T-helper 1 cell treated with Interleukin-12 subunit alpha and Interleukin-12 subunit beta and Interleukin-4 antibody, amounts not matched to agents 30 μg/mL and 1 μg/mL, for 36 hours (primary cell): ENCODE results near the gene EMILIN1.

Source experiments
- H3K27ac Mint-ChIP-seq: one replicate; pipeline ENCODE4 v1.8.0; 2021; ENCODE audit warnings: mild to moderate bottlenecking, mixed read lengths
- H3K27me3 Mint-ChIP-seq: one replicate; pipeline ENCODE4 v1.8.0; 2021; ENCODE audit warnings: low read depth, mixed read lengths
- H3K36me3 Mint-ChIP-seq: one replicate; pipeline ENCODE4 v1.8.0; 2021; ENCODE audit warnings: low read depth, mixed read lengths
- H3K4me1 Mint-ChIP-seq: one replicate; pipeline ENCODE4 v1.8.0; 2021; ENCODE audit warnings: low read depth, mixed read lengths
- H3K4me3 Mint-ChIP-seq: one replicate; pipeline ENCODE4 v1.8.0; 2021; ENCODE audit warnings: mild to moderate bottlenecking, moderate library complexity, mixed read lengths
- H3K9me3 Mint-ChIP-seq: one replicate; pipeline ENCODE4 v1.8.0; 2021; ENCODE audit warnings: mixed read lengths

The EMILIN1 gene

DNA sequence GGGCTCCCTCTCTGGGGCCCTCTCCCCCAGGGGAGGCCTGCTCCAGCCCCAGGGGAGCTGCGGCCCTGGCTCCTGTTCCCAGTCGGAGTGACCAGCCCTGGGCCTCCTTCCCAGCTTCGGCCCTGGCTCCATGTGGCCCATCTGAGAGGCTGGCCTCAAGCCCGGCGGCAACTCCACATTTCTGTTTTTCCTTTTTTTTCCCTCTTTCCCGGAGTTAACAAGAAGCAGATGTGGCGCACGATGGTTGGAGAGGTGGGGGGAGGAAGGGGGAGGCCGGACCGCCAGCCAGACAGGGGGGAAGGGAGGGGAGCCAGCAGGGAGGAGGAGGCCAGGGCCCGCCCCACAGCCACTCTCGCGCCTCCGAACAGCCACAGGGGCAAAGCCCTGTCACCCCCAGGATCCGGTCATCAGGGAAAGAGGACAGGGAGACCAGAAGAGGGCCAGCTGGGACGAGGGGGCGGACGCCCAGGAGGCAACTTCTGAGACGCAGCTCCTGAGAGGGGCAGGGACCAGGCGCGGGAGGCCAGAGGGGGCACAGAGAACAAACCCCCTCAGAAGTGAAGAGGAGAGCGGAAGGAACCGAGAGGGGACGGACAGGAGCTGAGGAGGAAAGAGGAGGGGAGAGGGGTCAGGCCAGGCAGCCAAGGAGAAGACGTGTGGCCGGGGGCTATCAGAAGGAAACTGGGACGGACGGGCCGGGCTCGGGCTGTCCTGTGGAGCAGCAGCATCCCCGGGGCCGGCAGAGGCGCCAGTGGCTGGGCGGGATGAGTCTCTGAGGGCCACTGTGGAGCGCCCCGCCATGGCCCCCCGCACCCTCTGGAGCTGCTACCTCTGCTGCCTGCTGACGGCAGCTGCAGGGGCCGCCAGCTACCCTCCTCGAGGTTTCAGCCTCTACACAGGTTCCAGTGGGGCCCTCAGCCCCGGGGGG, at the start of gene EMILIN1:
Gene EMILIN1 (plus strand): TSS at position 349 of the 928 bp plus-strand sequence. CDS start 451 bp downstream, at position 800.
- Mint-ChIP-seq H3K9me3 (no peaks in the 10 kb centered on the region), H3K36me3 (peaks cover 4% of the 10 kb centered on the region), H3K27me3 (no peaks in the 10 kb centered on the region), H3K4me1 (peaks cover 50% of the 10 kb centered on the region), H3K27ac (peak within 1 kb of the TSS; percentile 67), H3K4me3 (no peak within 1 kb of the TSS)

DNA sequence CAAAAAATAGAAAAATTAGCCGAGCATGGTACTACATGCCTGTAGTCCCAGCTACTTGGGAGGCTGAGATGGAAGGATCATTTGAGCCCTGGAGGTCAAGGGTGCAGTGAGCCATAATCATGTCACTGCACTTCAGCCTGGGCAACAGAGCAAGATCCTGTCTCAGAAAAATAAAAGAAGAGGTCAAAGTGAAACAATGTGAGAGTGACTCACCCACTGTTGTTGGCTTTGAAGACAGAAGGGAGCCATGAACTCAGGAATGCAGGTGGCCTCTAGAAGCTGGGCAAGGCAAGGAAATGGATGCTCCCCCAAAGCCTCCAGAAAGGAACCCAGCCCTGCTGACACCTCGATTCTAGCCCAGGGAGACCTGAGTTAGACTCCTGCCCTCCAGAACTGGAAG, 49.4 kb upstream of the EMILIN1 start:
- no peak overlapping the region for H3K4me3 Mint-ChIP-seq
- no peaks in the 10 kb centered on the region for H3K27me3 Mint-ChIP-seq
- peaks cover 32% of the 10 kb centered on the region for H3K4me1 Mint-ChIP-seq

DNA sequence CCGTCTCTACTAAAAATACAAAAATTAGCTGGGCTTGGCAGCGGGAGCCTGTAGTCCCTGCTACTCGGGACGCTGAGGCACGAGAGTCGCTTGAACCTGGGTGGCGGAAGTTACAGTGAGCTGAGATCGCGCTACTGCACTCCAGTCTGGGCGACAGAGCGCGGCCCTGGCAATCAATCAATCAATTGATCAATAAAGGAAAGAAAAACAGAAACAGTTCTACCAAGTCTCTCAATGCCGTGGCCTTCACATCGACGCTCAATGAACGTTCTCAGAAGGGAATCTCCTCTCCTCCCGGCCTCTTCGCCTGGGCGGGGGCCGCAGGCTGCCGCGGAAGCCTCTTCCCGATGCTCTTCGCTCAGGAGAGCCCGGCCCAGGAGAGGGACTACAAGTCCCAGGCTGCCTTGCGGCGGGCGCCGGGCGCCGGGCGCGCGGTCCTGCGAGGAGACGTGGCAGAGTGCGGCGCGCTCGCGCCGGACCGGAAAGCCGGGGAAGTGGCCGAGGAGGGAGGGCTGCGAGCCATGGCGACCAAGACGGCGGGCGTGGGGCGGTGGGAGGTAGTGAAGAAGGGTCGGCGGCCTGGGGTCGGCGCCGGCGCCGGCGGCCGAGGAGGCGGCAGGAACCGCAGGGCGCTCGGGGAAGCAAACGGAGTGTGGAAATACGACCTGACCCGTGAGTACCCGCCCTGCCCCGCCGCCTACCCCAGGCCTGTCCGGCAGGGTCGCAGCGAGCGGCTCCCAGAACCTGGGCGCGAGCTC, 45.7 kb upstream of the EMILIN1 start, which contains the start of gene TMEM214:
Gene TMEM214 (plus strand): TSS at position 471 of the 758 bp plus-strand sequence. CDS start 51 bp downstream, at position 522.
- peak within 1 kb of the TSS; percentile 88 for H3K27ac Mint-ChIP-seq
- no peaks in the 10 kb centered on the region for H3K27me3 Mint-ChIP-seq
- H3K4me3 Mint-ChIP-seq = peak within 1 kb of the TSS; percentile 95
- H3K4me1 Mint-ChIP-seq = peaks cover 44% of the 10 kb centered on the region
- H3K36me3 Mint-ChIP-seq = peaks cover 42% of the 10 kb centered on the region
- H3K9me3 Mint-ChIP-seq = no peaks in the 10 kb centered on the region

More for the DNA sequence above, 49.4 kb upstream of the EMILIN1 start:
- Mint-ChIP-seq H3K27ac (no peak overlapping the region), H3K9me3 (no peaks in the 10 kb centered on the region), H3K36me3 (peaks cover 17% of the 10 kb centered on the region)

DNA sequence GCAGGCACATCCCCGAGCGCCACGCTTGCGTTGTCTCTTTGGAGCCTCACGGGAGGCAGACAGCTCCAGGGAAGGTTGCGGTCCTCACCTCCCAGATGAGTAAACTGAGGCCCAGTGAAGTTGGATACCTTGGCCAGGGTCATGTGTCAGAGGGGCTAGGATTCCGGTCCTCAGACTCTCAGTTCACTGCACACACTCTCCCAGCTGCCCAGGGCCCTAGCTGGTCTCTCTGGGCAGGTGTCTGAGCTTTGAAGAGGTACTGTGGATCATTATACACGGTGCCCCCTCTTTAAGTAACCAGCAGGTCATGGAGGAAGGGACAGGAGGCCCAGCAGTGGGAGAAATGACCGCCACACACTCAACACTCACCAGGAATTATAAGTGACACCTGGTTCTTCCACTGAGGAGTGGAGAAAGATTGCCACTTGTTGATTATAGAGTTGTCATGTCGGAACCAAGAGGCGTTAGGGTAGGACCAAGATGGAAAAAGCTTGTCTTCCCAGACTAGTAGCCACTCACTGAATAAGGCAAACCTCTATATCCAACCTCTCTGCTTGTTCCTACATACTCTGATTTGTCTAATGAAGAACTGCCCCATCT, 45.1 kb upstream of the EMILIN1 start:
- Mint-ChIP-seq H3K4me3 (peak overlapping the region; percentile 95), H3K4me1 (peaks cover 44% of the 10 kb centered on the region), H3K36me3 (peaks cover 42% of the 10 kb centered on the region), H3K9me3 (no peaks in the 10 kb centered on the region), H3K27me3 (no peaks in the 10 kb centered on the region), H3K27ac (peak overlapping the region; percentile 88)

DNA sequence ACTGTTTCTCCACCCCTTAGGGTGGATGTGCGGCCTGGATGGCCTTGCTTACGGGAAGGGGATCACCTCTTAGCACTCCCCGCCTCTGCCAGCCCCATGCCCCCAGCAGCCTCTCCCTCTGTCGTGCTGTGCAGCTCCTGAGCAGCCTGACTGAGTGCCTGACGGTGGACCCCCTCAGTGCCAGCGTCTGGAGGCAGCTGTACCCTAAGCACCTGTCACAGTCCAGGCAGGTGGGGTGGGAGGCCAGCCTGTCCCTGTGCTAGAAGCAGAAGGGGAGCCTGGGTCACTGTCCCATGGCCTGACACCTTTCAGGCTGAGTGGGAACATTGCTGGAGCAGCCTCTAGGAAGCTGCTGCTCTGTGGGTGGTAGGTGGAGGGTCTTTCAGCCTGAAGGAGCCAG, 40.4 kb upstream of the EMILIN1 start:
- H3K27ac Mint-ChIP-seq = no peak overlapping the region
- H3K27me3 Mint-ChIP-seq = no peaks in the 10 kb centered on the region
- peaks cover 62% of the 10 kb centered on the region for H3K36me3 Mint-ChIP-seq
- H3K4me3 Mint-ChIP-seq = no peak overlapping the region
- peaks cover 22% of the 10 kb centered on the region for H3K4me1 Mint-ChIP-seq
- H3K9me3 Mint-ChIP-seq = no peaks in the 10 kb centered on the region

DNA sequence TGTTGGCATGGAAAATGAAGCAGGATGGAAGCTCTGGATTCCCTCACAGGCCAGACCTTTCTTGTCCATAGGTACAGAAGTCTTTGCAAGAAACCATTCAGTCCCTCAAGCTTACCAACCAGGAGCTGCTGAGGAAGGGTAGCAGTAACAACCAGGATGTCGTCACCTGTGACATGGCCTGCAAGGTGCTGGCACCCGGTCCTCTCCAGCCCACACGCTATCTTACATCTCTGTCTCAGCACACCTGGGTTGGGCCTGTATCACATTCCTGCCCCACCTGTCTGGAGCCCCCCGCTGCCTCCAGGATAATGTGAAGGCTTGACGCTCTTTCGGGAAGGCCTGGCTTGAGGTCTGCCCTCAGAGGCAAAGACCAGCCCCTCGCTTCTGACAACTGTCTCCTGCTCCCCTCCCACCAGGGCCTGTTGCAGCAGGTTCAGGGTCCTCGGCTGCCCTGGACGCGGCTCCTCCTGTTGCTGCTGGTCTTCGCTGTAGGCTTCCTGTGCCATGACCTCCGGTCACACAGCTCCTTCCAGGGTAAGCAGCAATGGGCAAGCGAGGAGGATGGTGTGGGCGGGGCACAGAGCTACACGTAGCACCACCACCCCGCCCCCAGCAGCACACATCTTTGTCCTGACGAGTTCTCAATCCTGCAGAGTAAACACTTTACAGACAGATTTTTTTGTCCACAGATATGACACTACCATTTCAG, 39.6 kb upstream of the EMILIN1 start:
- H3K36me3 Mint-ChIP-seq = peaks cover 61% of the 10 kb centered on the region
- H3K4me1 Mint-ChIP-seq = peaks cover 17% of the 10 kb centered on the region
- H3K9me3 Mint-ChIP-seq = no peaks in the 10 kb centered on the region
- H3K27ac Mint-ChIP-seq = no peak overlapping the region
- no peaks in the 10 kb centered on the region for H3K27me3 Mint-ChIP-seq
- H3K4me3 Mint-ChIP-seq = no peak overlapping the region

DNA sequence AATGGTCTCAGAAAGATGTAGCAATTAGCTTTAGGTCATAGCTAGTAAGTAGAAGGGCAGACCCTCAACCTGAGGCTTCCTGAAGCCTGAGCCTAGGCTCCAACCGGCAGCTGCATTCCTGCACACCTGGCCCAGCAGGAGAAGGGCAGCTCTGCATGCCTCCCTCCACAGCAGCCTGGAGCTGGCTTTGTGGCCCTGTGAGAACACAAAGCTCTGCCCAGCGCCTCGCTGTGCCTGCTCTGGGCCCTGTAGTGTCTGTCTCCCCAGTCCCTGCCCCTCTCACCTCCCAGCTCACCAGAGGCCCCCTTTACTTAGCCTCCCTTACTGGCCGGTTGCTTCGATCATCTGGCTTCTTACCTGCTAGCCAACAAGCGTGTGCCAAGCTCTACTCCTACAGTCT, 39.0 kb upstream of the EMILIN1 start:
- Mint-ChIP-seq H3K4me3 (no peak overlapping the region), H3K27me3 (no peaks in the 10 kb centered on the region), H3K27ac (no peak overlapping the region), H3K9me3 (no peaks in the 10 kb centered on the region), H3K36me3 (peaks cover 56% of the 10 kb centered on the region), H3K4me1 (peaks cover 11% of the 10 kb centered on the region)

DNA sequence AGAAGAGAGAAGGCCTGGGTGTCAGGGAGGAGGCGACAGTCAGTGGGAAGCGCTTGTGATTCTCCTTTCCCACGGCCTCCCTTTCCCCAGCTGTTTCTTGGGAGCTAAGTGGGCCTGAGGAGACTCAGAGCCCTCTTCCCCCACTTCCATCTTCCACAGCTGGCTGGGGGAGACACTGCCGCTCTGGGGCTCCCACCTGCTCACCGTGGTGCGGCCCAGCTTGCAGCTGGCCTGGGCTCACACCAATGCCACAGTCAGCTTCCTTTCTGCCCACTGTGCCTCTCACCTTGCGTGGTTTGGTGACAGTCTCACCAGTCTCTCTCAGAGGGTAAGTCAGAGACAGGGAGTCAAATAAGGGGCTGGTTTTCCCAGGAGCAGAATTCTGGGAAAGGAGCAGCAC, 38.5 kb upstream of the EMILIN1 start:
- Mint-ChIP-seq H3K27me3 (no peaks in the 10 kb centered on the region), H3K27ac (no peak overlapping the region), H3K9me3 (no peaks in the 10 kb centered on the region), H3K36me3 (peaks cover 58% of the 10 kb centered on the region), H3K4me1 (peaks cover 10% of the 10 kb centered on the region), H3K4me3 (no peak overlapping the region)

DNA sequence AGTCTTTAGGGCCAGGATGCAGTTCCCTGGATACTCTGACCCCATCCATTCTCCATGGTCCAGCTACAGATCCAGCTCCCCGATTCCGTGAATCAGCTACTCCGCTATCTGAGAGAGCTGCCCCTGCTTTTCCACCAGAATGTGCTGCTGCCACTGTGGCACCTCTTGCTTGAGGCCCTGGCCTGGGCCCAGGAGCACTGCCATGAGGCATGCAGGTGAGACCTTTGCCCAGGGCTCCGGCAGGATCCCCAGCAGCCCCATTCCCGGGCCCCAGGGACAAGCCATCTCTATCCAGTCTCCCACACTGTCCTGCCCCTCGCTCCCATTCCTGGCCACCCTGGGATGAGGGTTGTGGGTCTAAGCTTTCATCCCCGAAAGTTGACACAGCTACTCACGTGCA, 38.1 kb upstream of the EMILIN1 start:
- no peak overlapping the region for H3K4me3 Mint-ChIP-seq
- H3K36me3 Mint-ChIP-seq = peaks cover 54% of the 10 kb centered on the region
- no peaks in the 10 kb centered on the region for H3K9me3 Mint-ChIP-seq
- H3K27me3 Mint-ChIP-seq = no peaks in the 10 kb centered on the region
- H3K4me1 Mint-ChIP-seq = peaks cover 7% of the 10 kb centered on the region
- H3K27ac Mint-ChIP-seq = peak overlapping the region; percentile 22

DNA sequence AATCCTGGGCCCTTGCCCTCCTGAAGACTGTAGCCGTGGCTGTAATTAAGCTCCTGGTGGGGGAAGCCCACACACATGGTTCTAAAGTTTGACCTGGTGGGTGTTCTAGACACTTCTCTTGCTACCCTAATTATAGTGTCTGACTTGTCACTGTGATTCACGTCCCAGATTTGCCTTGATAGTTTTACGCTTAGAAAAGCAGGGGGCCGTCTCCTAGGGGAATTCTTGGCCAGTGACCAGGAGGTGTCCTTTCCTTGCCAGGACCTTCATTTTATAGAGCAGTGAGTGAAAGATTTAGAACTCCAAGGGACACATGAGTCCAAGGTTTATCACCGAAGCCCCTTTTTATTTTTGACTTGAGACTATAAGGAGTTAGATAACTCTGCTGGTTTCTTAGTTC, 36.7 kb upstream of the EMILIN1 start:
- Mint-ChIP-seq H3K27ac (no peak overlapping the region), H3K9me3 (no peaks in the 10 kb centered on the region), H3K27me3 (no peaks in the 10 kb centered on the region), H3K4me1 (peaks cover 4% of the 10 kb centered on the region), H3K4me3 (no peak overlapping the region), H3K36me3 (peaks cover 42% of the 10 kb centered on the region)

DNA sequence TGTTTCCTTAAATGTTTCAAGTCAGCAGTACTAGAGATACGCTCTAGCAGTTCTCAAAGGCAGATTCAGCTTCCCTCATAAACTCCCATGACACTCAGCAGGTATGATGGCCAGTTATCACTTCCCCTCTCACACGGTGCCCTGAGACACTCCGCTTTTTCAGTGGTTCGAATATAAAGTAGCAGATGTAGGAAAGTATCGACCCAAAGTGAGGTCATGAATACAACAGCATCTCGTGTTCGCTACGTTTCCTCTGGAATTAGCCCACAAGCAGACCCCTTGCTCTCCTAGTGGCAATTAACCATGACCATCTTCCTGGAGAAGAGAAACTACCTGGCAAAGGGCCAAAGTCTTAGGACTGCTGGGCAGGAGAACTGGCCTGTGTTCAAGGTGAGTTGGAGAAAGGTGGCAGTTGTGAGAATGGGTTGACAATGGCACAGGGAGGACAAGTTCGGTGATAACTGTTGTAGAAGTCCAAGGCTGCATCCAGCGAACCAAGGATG, 36.2 kb upstream of the EMILIN1 start:
- Mint-ChIP-seq H3K4me1 (peaks cover 3% of the 10 kb centered on the region), H3K27me3 (no peaks in the 10 kb centered on the region), H3K9me3 (no peaks in the 10 kb centered on the region), H3K4me3 (no peak overlapping the region), H3K27ac (no peak overlapping the region), H3K36me3 (peaks cover 38% of the 10 kb centered on the region)

DNA sequence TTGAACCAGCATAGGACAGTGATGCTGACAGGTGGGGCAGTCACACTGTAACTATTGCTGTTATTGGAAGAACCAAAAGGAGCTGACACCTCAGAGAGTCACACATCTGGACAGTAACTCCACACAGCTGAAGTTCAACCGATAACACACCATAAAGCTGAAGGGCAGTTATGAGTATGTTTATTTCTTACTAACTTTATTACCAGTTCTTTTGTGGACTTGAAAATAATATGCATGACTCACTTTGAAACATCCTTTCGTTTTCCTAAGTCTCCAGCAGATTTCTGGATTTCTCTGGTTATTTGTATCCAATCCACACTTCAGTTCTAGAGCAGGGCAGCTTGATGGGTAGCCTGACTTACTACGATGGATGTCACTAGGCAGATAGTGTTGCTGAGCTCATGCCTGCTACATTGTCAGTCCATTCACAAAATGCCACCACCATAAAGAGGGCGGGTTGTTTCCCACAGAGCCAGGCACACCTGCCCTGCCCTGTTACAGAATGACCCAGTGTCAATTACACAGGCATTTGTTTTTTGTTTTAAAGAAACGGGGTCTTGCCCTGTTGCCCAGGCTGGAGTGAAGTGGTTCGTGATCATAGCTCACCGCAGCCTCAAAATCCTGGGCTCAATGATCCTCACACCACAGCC, 35.3 kb upstream of the EMILIN1 start:
- H3K9me3 Mint-ChIP-seq = no peaks in the 10 kb centered on the region
- H3K27me3 Mint-ChIP-seq = no peaks in the 10 kb centered on the region
- H3K4me1 Mint-ChIP-seq = peaks cover 7% of the 10 kb centered on the region
- H3K27ac Mint-ChIP-seq = no peak overlapping the region
- no peak overlapping the region for H3K4me3 Mint-ChIP-seq
- H3K36me3 Mint-ChIP-seq = peaks cover 32% of the 10 kb centered on the region

DNA sequence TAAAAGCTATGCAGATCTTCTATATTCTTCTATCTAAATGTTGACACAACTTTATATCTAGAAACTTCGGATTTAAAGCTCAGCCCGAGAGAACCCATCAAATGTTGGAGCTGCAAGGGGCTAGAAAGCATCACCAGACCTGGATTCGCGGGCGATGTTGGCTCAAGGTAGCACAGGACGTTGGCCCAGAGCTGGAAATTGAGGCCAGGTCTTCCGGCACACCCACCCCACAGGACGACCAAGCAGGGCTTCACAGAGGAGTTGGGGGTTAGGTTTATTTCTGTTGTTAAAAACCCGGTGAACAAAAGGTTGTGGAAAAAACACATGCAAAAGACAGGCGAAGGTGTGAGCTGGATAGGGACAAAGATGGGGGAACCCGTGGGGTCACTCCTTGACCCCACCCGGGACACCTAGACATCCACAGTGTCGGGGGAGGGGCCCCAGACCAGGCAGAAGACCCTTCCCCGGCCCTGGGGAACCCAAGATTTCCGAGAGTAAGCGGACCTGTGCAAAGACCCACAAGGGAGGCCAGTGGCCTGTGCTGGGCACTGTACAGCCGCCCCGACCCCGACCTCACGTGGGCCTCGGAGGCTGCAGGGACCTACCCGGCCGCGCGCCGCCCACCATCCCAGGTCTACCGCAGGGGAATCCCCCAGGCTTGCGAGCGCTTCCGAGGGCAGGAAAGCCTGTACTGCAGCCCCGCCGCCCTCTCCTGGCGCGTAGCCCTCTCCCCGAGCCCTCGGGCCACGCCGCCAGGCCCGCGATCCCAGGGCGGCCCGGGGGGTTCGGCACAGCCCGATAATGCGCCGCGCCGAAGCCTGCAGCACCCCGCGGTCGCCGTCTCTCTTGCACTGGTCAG, 28.8 kb upstream of the EMILIN1 start:
- H3K4me3 Mint-ChIP-seq = peak overlapping the region; percentile 88
- H3K36me3 Mint-ChIP-seq = peaks cover 16% of the 10 kb centered on the region
- peaks cover 25% of the 10 kb centered on the region for H3K4me1 Mint-ChIP-seq
- H3K27ac Mint-ChIP-seq = peak overlapping the region; percentile 99
- H3K9me3 Mint-ChIP-seq = peaks cover 3% of the 10 kb centered on the region
- peaks cover 11% of the 10 kb centered on the region for H3K27me3 Mint-ChIP-seq
